ENCODE measurements around the gene SMYD4.
"Not testable (repeated sequence)": the region's sequence is repeated elsewhere in the genome, so short reads cannot be mapped to it uniquely, and the experiment has no call there.

SMYD4 gene

GRCh38 chr17:1830288-1830687 lies 586 bp upstream of the SMYD4 start:
- DNase-seq (ENCODE audit: low read depth in 2 of 2), result no peak

DNA sequence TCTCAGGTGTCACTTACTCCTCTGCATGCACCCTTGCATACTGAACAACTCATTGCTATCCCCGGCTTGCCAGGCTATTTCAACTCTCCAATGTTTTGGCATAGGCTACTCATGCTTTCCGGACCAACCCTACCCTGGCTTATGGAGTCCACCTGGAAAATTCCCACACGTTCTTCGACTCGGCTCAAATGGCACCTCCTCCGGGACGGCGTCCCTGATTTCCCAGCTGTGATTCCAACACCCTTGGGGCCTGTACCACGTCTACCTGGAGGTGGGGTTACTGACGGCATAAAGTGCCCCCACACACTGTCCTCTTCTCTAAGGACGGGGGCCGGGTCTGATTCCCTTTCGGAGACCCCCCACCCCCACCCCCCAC lies 498 bp downstream of the SMYD4 start:
- DNase-seq (ENCODE audit: low read depth in 2 of 2), result no peak

GRCh38 chr17:1820528-1821252 lies 9.0 kb downstream of the SMYD4 start:
- DNase-seq (ENCODE audit: low read depth in 2 of 2), result no peak

- DNase-seq (ENCODE audit: low read depth in 2 of 2), result no peak
These were observed 16.6 kb downstream of the SMYD4 start for GRCh38 chr17:1813088-1813487.

DNA sequence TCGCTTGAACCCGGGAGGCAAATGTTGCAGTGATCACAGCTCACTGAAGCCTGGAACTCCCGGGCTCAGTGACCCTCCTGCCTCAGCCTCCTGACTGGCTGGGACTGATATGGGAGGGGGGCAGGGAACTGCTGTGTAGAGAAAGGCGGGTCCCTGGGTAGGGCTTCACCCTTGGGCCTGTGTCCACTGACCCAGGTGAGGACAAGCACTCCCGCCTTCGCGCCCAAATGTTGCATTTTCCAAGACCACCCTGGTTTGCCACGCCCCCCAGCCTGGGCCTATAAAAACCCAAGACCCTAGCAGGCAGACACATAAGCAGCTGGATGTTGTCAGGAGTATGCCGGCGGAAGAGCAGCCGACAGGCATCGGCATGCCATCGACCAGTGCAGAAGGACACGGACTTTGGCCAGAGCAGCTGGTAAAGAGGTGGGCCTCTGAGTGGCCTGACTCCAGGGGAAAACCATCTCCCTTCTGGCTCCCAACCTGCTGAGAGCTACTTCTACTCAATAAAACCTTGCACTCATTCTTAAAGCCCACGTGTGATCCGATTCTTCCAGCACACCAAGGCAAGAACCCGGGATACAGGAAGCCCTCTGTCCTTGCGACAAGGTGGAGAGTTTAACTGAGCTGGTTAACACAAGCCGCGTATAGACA lies 19.1 kb downstream of the SMYD4 start:
- DNase-seq (ENCODE audit: low read depth in 2 of 2), result no peak

GRCh38 chr17:1809815-1810214 lies 19.9 kb downstream of the SMYD4 start:
- DNase-seq (ENCODE audit: low read depth in 2 of 2), result not testable (repeated sequence)

DNA sequence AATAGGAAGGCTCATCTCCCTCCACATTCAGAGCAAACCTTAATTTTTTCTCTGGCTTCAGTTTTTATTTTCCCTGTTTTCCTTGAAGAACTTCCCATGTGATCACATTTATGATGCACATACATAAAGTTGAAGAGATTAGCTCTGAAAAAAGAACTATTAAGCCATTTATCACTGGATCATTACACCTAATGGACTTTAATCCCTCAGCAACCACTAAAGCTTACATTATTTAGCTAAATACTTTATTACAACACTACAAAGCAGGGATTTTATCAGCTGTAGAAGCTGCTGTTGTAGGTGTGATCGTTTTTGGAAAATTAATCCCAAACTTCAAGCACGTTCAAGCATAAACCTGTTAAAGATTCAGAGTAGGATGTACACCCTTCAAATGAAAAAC lies 21.1 kb downstream of the SMYD4 start:
- no peak for DNase-seq (ENCODE audit: low read depth in 2 of 2)

DNA sequence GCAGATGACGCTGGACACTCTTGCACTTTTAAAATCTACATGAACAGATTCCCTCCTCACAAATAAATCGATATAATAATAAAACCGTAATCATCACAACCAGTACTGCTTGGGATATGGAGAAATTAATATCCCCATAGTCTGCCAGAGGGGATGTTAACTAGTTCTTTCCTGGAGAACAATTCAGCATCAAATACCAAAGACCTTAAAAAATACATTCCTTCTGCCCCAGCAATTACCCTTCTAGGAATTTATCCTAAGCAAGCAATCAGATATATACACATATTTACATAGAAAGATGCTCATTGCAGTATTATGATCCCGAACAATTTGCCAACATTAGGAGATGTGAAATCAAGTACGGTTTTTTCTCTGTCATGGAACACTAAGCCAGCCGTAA lies 21.8 kb downstream of the SMYD4 start:
- no peak for DNase-seq (ENCODE audit: low read depth in 2 of 2)

DNA sequence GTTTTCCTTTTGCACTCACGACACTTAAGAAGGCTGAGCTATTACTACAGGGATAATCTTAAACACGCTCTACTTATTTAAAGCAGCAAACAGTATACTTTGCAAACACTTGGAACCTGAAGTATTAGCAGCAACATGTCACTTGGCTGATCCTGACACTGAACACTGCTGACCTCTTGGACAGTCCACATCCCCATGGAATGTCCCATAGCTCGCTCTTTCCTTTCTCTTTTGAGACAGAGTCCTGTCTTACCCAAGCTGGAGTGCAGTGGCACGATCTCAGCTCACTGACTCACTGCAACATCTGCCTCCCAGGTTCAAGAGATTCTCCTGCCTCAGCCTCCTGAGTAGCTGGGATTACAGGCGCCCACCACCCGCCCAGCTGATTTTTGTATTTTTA lies 26.4 kb downstream of the SMYD4 start:
- DNase-seq (ENCODE audit: low read depth in 2 of 2), result no peak

GRCh38 chr17:1802429-1802828 lies 27.3 kb downstream of the SMYD4 start:
- no peak for DNase-seq (ENCODE audit: low read depth in 2 of 2)

- DNase-seq (ENCODE audit: low read depth in 2 of 2), result no peak
These were observed 29.0 kb downstream of the SMYD4 start for GRCh38 chr17:1800712-1801111.

DNA sequence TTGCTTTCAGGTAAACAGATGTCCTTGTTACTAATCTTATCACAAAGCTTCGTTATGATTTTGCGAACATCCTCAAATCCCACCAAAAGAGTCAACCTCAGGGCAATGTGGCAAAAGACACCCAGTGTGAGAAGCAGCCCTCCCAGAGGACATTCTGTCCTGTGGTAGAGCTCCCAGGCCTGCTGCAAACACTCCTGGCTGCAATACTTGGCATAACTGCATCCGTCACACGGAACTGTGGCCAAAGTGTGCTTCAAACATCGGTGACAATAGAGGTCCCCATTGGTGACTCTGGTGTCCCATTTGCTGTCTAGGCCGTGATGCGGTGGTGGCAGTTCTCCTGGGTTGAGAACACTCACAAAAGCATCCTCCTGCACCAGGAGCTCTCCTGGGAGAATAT lies 29.5 kb downstream of the SMYD4 start:
- DNase-seq (ENCODE audit: low read depth in 2 of 2), result no peak

DNA sequence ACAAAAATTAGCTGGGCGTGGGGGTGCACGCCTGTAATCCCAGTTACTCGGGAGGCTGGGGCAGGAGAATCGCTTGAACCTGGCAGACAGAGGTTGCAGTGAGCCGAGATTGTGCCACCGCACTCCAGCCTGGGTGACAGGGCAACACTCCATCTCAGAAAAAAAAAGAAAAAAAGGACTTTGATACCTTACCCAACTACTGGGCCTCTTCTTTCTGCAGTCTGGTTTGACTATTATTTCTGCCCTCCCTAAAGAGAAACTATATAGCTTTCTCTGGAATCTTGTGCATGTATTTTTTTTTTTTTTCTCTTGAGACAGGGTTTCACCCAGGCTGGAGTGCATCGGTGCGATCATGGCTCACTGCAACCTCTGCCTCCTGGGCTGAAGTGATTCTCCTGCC lies 31.9 kb downstream of the SMYD4 start:
- not testable (repeated sequence) for DNase-seq (ENCODE audit: low read depth in 2 of 2)

GRCh38 chr17:1797323-1797722 lies 32.4 kb downstream of the SMYD4 start:
- DNase-seq (ENCODE audit: low read depth in 2 of 2), result no peak

GRCh38 chr17:1796800-1797199 lies 32.9 kb downstream of the SMYD4 start:
- no peak for DNase-seq (ENCODE audit: low read depth in 2 of 2)

- no peak for DNase-seq (ENCODE audit: low read depth in 2 of 2)
These were observed 36.3 kb downstream of the SMYD4 start for GRCh38 chr17:1793447-1793806.

DNA sequence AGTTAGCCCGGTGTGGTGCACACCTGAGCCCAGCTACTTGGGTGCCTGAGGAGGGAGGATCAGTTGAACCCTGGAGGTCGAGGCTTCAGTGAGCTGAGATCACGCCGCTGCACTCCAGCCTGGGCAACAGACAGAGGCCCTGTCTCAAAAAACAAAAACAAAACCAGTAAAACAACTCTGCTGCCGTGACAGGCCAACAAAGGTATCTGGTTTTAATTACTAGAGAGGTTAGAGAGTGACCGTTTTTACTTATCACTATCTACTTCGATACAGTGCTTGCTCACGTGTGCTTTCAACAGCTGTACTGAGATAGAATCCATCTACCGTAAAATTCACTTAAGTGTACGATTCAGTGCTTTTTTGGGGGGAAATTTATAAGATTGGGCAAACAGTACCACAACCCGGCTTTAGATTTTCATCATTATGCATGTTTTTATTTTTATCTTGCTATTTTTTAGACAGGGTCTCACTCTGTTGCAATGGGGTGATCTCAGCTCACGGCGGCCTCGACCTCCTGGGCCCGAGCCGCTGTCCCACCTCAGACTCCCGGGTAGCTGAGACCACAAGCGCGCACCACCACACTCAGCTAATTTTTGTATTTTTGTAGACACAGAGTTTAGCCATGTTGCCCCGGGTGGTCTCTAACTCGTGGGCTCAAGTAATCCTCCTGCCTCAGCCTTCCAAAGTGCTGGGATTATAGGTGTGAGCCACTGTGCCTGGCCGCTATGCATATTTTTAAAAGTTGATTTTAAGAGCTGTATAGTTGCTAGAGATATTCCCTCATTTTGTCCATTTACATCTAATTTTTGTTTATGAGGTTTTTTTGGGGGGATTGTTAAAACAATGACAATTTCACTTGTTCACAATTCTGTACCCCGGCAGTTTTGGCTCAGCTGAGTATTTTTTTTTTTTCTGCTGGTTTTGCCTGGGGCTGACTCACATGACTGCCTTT lies 36.9 kb downstream of the SMYD4 start:
- no peak for DNase-seq (ENCODE audit: low read depth in 2 of 2)

DNA sequence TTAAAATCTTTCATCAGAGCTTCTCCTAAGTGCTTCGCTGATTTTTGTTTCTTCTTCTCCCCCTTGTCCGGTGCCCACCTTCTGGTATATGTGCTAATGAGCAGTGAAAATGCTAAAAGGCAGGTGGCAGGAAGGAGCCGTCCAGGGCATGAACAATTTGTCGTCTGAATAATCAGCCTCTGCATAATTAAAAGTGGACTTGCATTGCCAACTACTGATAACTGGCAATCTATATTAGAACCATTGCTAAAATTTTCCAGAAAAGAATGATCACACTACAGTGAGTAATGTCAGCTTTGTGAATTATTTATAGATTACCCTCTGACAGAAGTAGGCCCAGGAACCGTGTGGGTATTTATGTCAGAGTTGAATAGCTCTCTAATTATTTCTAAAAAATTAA lies 39.8 kb downstream of the SMYD4 start:
- DNase-seq (ENCODE audit: low read depth in 2 of 2), result no peak

GRCh38 chr17:1787301-1787902 lies 42.3 kb downstream of the SMYD4 start:
- no peak for DNase-seq (ENCODE audit: low read depth in 2 of 2)

GRCh38 chr17:1786708-1787107 lies 43.0 kb downstream of the SMYD4 start:
- DNase-seq (ENCODE audit: low read depth in 2 of 2), result no peak

- no peak for DNase-seq (ENCODE audit: low read depth in 2 of 2)
These were observed 43.8 kb downstream of the SMYD4 start for GRCh38 chr17:1785930-1786329.
